ENCODE data around the gene UBTD1. TPM values are rescaled to one million over a fixed set of nuclear protein-coding genes. Genes with fewer than 3 reads are reported as not detected.
A peak's percentile ranks its signal among the peaks of the same experiment; 100 is the strongest.

UBTD1 gene
- total RNA-seq, 4 donors from 2014 or later = 2.9 to 16.2 (median 8.9) TPM

DNA sequence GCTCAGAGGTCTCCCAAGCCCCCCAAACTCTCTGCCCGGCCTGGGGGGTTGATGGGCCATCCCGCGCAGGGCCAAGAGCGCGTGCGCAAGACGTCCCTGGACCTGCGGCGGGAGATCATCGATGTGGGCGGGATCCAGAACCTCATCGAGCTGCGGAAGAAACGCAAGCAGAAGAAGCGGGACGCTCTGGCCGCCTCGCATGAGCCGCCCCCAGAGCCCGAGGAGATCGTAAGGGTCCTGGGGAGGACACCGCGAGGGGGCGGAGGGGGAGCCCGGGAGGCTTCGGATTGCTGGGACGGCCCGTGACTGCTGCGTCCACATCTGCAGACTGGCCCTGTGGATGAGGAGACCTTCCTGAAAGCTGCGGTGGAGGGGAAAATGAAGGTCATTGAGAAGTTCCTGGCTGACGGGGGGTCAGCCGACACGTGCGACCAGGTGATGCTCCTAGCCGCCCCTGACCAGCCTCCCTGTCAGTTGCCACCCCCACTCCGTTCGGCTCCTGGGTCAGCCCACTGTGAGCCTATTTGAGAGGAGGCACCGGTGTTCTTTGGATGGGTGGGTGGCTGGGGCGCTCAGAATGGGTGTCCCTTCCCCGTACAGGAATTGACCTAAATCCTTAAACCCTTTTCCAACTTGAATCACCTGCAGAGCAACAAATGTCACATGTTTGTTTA lies 79.6 kb downstream of the UBTD1 start:
- TF ChIP-seq, protein P1, sequence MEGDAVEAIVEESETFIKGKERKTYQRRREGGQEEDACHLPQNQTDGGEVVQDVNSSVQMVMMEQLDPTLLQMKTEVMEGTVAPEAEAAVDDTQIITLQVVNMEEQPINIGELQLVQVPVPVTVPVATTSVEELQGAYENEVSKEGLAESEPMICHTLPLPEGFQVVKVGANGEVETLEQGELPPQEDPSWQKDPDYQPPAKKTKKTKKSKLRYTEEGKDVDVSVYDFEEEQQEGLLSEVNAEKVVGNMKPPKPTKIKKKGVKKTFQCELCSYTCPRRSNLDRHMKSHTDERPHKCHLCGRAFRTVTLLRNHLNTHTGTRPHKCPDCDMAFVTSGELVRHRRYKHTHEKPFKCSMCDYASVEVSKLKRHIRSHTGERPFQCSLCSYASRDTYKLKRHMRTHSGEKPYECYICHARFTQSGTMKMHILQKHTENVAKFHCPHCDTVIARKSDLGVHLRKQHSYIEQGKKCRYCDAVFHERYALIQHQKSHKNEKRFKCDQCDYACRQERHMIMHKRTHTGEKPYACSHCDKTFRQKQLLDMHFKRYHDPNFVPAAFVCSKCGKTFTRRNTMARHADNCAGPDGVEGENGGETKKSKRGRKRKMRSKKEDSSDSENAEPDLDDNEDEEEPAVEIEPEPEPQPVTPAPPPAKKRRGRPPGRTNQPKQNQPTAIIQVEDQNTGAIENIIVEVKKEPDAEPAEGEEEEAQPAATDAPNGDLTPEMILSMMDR (IDR thresholded peaks at IDR 0.05) = no peak
- no peak for TF ChIP-seq EP300 (IDR thresholded peaks at IDR 0.05)
- no peak for TF ChIP-seq POLR2A (IDR thresholded peaks at IDR 0.05)
- no peak for TF ChIP-seq POLR2AphosphoS5 (IDR thresholded peaks at IDR 0.05)
- Histone ChIP-seq H3K36me3 (no peaks in the 10 kb centered on the region), H3K27me3 (no peaks in the 10 kb centered on the region), H3K9me3 (no peaks in the 10 kb centered on the region), H3K4me1 (peaks cover 0 to 11% (median 0%) of the 10 kb centered on the region in 3 donors), H3K27ac (no peak overlapping the region), H3K4me3 (peak overlapping the region in 1 of 2 donors; percentile 13)
- ATAC-seq = no peak
- 60 to 68% methylated on average over 3 to 9 of the region's 40 CpGs for WGBS, 2 donors (ENCODE audit: low coverage in 1 of 2)

DNA sequence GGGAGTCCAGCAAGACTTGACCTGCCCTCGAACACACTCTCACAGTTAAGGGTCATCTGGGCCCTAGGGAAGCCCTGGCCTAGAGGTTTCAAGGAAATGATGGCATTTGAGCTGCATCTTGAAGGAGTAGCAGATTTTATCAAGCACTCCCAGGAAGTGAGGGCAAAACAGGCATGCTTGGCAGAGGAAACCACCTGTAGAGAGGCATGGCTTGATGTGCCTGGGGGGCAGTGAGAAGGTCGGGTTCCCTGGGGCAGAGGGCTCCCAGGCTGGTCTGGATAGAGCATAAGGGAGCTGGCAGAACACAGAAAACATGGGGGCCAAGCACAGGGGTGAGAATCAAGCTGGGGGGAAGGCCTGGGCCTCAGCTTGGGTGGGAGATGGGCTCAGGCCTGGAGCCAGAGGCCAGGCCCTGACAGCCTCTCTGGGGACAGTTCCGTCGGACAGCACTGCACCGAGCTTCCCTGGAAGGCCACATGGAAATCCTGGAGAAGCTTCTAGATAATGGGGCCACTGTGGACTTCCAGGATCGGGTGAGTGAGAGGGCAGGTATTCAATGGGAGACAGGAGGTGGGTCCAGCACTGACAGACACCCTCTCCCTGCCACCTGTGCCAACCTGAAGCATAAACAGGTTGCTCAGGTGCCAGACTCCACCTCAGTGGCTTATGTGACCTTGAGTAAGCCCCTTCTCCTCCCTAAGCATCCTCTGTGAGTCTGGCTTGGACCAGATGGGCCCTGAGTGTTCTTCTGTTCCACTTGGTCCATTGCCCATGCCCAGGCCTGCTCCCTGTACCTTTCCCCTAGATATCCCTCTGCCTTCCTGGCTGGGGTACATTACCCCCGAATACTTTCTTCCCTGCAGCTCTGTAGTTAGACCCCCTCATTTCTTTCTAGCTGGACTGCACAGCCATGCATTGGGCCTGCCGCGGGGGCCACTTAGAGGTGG lies 82.0 kb downstream of the UBTD1 start:
- WGBS, 2 donors (ENCODE audit: low coverage in 1 of 2) = 88 to 90% methylated on average over 3 of the region's 9 CpGs

DNA sequence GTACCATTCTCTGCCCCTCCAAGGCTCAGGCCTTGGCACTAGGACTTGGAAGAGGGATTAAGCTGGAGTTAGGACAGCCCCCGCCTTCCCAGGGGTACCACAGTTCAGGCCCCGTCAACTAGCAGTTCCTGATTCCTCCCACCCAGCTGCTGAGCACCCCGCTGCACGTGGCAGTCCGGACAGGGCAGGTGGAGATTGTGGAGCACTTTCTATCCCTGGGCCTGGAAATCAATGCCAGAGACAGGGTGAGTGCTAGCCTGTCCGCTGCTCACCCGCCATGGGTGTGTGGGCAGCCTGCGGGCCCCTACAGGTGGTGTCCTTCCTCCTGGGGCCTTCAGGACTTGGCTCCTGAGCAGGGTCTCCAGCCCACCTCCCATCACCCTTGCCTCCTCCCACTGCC lies 83.4 kb downstream of the UBTD1 start:
- Histone ChIP-seq H3K27me3 (no peaks in the 10 kb centered on the region), H3K4me1 (no peaks in the 10 kb centered on the region), H3K4me3 (no peak overlapping the region), H3K36me3 (no peaks in the 10 kb centered on the region), H3K27ac (no peak overlapping the region), H3K9me3 (no peaks in the 10 kb centered on the region)
- no peak for ATAC-seq
- TF ChIP-seq EP300 (IDR thresholded peaks at IDR 0.05) = no peak
- 90% methylated on average over 7 of the region's 8 CpGs; no CpG with 5 or more reads in 1 of the 2 donors for WGBS, 2 donors (ENCODE audit: low coverage in 1 of 2)

More for the DNA sequence above, 82.0 kb downstream of the UBTD1 start:
- H3K27me3 ChIP-seq = no peaks in the 10 kb centered on the region
- H3K9me3 ChIP-seq = no peaks in the 10 kb centered on the region
- no peaks in the 10 kb centered on the region for H3K4me1 ChIP-seq
- no peaks in the 10 kb centered on the region for H3K36me3 ChIP-seq
- TF ChIP-seq POLR2AphosphoS5 (IDR thresholded peaks at IDR 0.05) (no peak), EP300 (IDR thresholded peaks at IDR 0.05) (no peak), POLR2A (IDR thresholded peaks at IDR 0.05) (no peak)
- TF ChIP-seq, protein P1 (IDR thresholded peaks at IDR 0.05) = no peak
- ATAC-seq = no peak
- no peak overlapping the region for H3K4me3 ChIP-seq
- no peak overlapping the region for H3K27ac ChIP-seq

DNA sequence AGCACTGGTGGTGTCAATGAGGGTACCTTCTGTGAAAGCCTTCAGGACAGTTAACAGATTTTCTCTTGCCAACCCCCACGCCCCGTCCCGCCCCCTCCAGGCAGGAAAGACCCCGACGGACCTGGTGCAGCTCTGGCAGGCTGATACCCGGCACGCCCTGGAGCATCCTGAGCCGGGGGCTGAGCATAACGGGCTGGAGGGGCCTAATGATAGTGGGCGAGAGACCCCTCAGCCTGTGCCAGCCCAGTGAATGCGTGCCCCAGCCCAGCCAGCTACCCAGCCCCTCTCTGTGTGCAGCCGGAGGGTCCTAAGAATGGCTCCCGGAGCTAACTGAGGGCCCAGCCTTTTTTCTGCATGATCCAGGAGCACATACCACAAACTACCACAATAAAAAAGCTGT lies 84.8 kb downstream of the UBTD1 start:
- Histone ChIP-seq H3K36me3 (no peaks in the 10 kb centered on the region), H3K9me3 (no peaks in the 10 kb centered on the region), H3K4me1 (no peaks in the 10 kb centered on the region), H3K27ac (peak overlapping the region in 1 of 4 donors; percentile 46), H3K27me3 (no peaks in the 10 kb centered on the region), H3K4me3 (no peak overlapping the region)
- 94% methylated on average over 5 of the region's 13 CpGs; no CpG with 5 or more reads in 1 of the 2 donors for WGBS, 2 donors (ENCODE audit: low coverage in 1 of 2)
- no peak for ATAC-seq
- TF ChIP-seq POLR2AphosphoS5 (IDR thresholded peaks at IDR 0.05) (no peak), EP300 (IDR thresholded peaks at IDR 0.05) (no peak), POLR2A (IDR thresholded peaks at IDR 0.05) (no peak)
- TF ChIP-seq, protein P1 (IDR thresholded peaks at IDR 0.05) = no peak

DNA sequence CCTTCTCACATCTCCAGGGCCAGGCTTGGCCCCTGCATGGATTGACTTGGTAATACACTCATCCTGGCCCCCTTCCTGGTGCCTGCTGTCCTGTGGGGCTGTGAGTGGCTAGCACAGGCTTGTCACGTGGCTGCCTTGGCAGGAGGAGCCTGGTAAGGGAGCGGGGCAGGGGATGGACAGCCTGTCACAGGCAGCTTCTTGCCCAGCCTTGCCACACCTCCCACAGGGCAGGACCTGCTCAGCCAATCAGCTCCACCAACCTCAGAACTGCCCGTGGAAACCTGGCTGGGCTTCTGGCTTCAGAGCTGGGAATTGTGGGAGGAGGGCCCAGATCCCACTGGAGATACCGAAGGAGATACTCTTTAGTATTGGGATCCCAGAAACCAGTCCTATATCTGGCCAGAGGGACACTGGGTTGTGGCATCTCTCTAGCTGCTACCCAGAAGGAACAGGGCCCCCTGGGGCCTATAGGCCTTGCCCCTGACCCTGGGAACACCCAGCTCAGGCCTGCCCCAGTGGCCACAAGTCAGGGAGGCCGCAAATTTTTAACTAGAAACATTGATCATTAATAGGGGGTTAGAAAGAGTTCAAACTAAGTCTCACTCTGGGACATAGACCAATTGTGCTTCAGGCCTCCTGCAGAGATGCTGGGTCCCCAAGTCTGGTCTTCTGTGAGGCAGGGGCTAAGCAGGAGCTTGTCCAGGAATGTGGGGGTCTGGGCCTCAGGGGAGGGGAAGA lies 85.5 kb downstream of the UBTD1 start, which contains the start of gene HOGA1:
TSS of gene HOGA1 (plus strand) at position 330 of the 738 bp plus-strand sequence. CDS start at position 645, 315 bp downstream.
- WGBS, 2 donors (ENCODE audit: low coverage in 1 of 2) = no CpG with 5 or more reads among the region's 5 CpGs

More for the DNA sequence above, 85.5 kb downstream of the UBTD1 start, which contains the start of gene HOGA1:
- TF ChIP-seq POLR2A (IDR thresholded peaks at IDR 0.05) = no peak
- TF ChIP-seq POLR2AphosphoS5 (IDR thresholded peaks at IDR 0.05) = no peak
- no peak for TF ChIP-seq EP300 (IDR thresholded peaks at IDR 0.05)
- TF ChIP-seq, protein P1 (IDR thresholded peaks at IDR 0.05) = no peak
- Histone ChIP-seq H3K27ac (peak within 1 kb of the TSS in 1 of 4 donors; percentile 46), H3K9me3 (no peaks in the 10 kb centered on the region), H3K4me1 (no peaks in the 10 kb centered on the region), H3K36me3 (no peaks in the 10 kb centered on the region), H3K27me3 (no peaks in the 10 kb centered on the region), H3K4me3 (no peak within 1 kb of the TSS)
- ATAC-seq = peak; percentile 86
